Breast epithelium (tissue), 4 donors: Measurements from ENCODE around the gene NBPF3. TPM values are rescaled to one million over a fixed set of nuclear protein-coding genes. Genes with fewer than 3 reads are reported as not detected.

Experiments used
- DNase-seq, 2 donors: peaks; one replicate each; pipeline ENCODE4 v3.0.0-alpha.2; 2019; ENCODE audit warnings: low spot score in 2 of 2
- H3K27ac ChIP-seq, 2 donors: fragments of 200-600 bp; sonication (generic) in 1 of 2; one replicate each; pipeline ENCODE4 v1.5.1; 2016 to 2019; ENCODE audit warnings: mild to moderate bottlenecking in 1 of 2
- H3K27me3 ChIP-seq, 2 donors: fragments of 200-600 bp; sonication (generic) in 1 of 2; one replicate each; pipeline versions ENCODE4 v1.5.1 to v1.6.0; 2017 to 2019; ENCODE audit warnings: control low read depth in 1 of 2, mild to moderate bottlenecking in 1 of 2
- H3K36me3 ChIP-seq: fragments of 200-600 bp; one replicate; pipeline ENCODE4 v1.5.1; 2019
- H3K4me1 ChIP-seq, 2 donors: fragments of 200-600 bp; sonication (generic); one replicate each; pipeline ENCODE4 v1.5.1; 2016 to 2019; ENCODE audit warnings: control low read depth in 1 of 2
- H3K4me3 ChIP-seq, 3 donors: fragments of 200-600 bp; sonication (generic); 1 replicate in 2 of 3; 2 replicates in 1 of 3; pipeline ENCODE4 v1.5.1; 2016 to 2019; ENCODE audit warnings: mild to moderate bottlenecking in 3 of 3, moderate library complexity in 2 of 3
- H3K9me3 ChIP-seq, 2 donors: fragments of 200-600 bp; sonication (generic) in 1 of 2; one replicate each; pipeline ENCODE4 v1.5.1; 2016 to 2019; ENCODE audit warnings: control low read depth in 1 of 2
- POLR2A ChIP-seq: fragments of 450-650 bp; IDR thresholded peaks from one replicate; pipeline ENCODE4 v1.6.1; 2016; ENCODE audit warnings: antibody characterized with exemption, mild to moderate bottlenecking, moderate library complexity
- POLR2AphosphoS5 ChIP-seq, 3 donors: sonication (generic); formaldehyde crosslinking; IDR thresholded peaks; one replicate each; pipeline ENCODE4 v1.6.1; 2017; ENCODE audit warnings: antibody characterized with exemption in 3 of 3
- intact Hi-C: fragments of 100-400 bp; cut with DNase I; formaldehyde crosslinking; loops from one replicate; pipeline ENCODE4 v1.15.1; 2023; ENCODE audit warnings: low total_unique reads
- total RNA-seq, 3 donors: library from RNA; depleted of rRNA; stranded (reverse); fragments of >200 nt; gene quantifications; one replicate each; pipeline ENCODE4 v1.1.0, GENCODE V29; 2016
- TF ChIP-seq, protein P1 (sequence below), 3 donors: fragments of 450-650 bp; IDR thresholded peaks; one replicate each; pipeline ENCODE4 v1.5.1; 2016 to 2017; ENCODE audit warnings: antibody characterized with exemption in 3 of 3, mild to moderate bottlenecking in 3 of 3, moderate library complexity in 3 of 3

Gene NBPF3
- total RNA-seq, 3 donors from 2014 or later, result 13.8 to 22.3 (median 20.6) TPM

DNA sequence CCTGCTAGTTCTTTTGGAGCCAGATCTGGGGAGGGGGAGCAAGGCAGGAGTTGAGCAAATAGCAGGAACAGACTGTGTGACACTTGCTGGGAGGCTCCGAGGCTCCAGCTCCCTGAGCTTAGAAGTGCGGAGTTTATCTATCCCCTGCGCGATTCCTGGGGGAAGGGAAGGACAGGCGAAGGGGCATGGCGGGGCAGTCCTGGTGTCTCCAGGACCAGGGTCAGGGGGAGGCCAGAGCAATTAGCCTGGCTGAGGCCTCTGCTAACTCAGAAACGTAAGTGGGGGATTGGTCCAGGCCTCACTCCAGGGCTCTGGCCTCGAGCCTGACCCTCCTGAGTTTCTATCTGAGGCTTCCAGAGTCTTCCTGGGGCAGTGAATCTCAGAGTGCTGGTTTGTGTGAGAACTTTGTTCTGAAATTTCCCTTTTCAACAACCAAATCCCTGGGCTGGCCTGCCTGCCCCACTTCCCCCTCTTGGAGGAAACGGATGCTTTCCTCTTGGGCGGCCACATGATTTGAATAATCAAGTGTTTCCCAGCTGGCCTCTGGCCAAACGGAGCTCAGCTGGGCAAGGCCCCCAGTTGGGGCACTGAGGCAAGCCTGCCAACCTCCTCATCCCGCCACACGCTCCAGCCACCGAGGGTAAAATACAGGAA is 84.9 kb downstream of the NBPF3 start:
- Histone ChIP-seq H3K27me3 (no peaks in the 10 kb centered on the region), H3K4me3 (no peak overlapping the region), H3K9me3 (no peaks in the 10 kb centered on the region), H3K36me3 (no peaks in the 10 kb centered on the region), H3K27ac (peak overlapping the region; percentile 68 to 74), H3K4me1 (no peaks in the 10 kb centered on the region)
- intact Hi-C loops, result no loop called here
- TF ChIP-seq POLR2AphosphoS5 (IDR thresholded peaks at IDR 0.05), result no peak
- TF ChIP-seq POLR2A, result no peak
- TF ChIP-seq, protein P1, sequence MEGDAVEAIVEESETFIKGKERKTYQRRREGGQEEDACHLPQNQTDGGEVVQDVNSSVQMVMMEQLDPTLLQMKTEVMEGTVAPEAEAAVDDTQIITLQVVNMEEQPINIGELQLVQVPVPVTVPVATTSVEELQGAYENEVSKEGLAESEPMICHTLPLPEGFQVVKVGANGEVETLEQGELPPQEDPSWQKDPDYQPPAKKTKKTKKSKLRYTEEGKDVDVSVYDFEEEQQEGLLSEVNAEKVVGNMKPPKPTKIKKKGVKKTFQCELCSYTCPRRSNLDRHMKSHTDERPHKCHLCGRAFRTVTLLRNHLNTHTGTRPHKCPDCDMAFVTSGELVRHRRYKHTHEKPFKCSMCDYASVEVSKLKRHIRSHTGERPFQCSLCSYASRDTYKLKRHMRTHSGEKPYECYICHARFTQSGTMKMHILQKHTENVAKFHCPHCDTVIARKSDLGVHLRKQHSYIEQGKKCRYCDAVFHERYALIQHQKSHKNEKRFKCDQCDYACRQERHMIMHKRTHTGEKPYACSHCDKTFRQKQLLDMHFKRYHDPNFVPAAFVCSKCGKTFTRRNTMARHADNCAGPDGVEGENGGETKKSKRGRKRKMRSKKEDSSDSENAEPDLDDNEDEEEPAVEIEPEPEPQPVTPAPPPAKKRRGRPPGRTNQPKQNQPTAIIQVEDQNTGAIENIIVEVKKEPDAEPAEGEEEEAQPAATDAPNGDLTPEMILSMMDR (IDR thresholded peaks at IDR 0.05), result no peak
- no peak for DNase-seq

DNA sequence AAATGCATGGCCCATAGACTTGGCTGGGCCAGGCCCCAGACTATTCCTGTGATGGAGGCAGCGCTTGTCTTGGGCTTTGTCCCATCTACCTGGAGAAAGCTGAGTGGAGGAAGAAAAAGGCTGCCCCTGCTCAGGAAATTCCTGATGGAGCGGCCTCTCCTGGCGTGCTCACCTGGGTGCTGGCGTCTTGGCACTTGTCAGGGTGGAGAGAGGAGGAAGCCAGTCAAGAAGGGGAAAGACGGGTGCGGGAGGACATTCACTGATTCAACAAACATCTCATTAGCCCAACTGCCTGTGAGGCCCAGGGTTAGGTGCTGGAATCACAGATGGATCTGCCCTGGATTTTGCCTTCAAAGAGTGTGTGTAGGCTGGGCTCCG is 85.4 kb downstream of the NBPF3 start:
- Histone ChIP-seq H3K4me1 (no peaks in the 10 kb centered on the region), H3K36me3 (no peaks in the 10 kb centered on the region), H3K9me3 (no peaks in the 10 kb centered on the region), H3K4me3 (no peak overlapping the region), H3K27me3 (no peaks in the 10 kb centered on the region), H3K27ac (peak overlapping the region; percentile 68 to 74)
- no peak for DNase-seq
- intact Hi-C loops, result no loop called here
- TF ChIP-seq, protein P1 (IDR thresholded peaks at IDR 0.05), result no peak
- no peak for TF ChIP-seq POLR2AphosphoS5 (IDR thresholded peaks at IDR 0.05)
- TF ChIP-seq POLR2A, result no peak

DNA sequence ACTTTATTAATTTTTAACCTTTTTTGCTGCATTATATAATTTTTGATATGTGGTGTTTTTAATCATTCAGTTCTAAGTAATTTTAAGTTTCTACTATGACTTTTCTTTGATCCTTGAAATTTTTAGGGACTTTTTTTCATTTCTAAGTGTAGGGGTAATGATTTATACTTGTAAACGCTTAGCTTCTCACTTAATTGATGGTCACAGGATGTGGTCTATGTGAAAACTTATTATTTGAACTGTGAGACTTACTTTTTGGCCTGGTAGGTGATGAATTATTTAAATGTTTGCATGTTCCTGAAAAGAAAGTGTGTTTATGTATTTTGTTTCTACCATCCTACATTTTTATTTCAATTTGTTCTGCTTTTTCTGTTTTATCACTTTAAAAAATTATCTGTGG is 86.5 kb downstream of the NBPF3 start:
- H3K4me1 ChIP-seq, result no peaks in the 10 kb centered on the region
- TF ChIP-seq, protein P1 (IDR thresholded peaks at IDR 0.05), result no peak
- intact Hi-C loops, result no loop called here
- no peaks in the 10 kb centered on the region for H3K36me3 ChIP-seq
- no peak for DNase-seq
- H3K4me3 ChIP-seq, result no peak overlapping the region
- no peak overlapping the region for H3K27ac ChIP-seq
- H3K27me3 ChIP-seq, result no peaks in the 10 kb centered on the region
- no peaks in the 10 kb centered on the region for H3K9me3 ChIP-seq

DNA sequence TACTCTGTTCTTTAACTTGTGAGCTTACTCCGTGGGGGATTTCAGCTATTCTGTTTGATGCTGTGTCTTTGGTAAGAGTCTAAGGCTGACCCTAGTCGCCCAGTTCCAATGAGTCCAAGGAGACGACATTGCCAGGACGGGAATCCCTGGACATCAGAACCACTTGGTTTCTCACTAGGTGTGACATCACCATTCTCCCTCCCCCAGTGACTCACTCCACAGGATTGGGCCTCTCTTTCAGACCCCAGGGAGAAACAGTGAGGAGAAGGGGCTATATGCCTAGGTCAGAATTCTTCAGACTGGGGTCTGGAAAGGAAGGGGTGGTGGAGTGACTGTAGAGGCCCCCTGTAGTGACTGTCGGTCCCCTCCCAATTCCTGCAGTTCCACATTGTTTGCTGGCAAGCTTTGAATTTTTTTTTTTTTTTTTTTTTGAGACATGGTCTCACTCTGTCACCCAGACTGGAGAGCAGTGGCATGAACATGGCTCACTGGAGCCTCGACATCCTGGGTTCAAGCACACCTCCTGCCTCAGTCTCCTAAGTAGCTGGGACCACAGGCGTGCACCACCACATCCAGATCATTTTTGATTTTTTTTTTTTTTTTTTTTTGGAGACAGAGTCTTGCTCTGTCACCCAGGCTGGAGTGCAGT is 90.6 kb downstream of the NBPF3 start:
- Histone ChIP-seq H3K4me1 (peaks cover 0 to 9% of the 10 kb centered on the region in 2 donors), H3K4me3 (no peak overlapping the region), H3K9me3 (no peaks in the 10 kb centered on the region), H3K27me3 (no peaks in the 10 kb centered on the region), H3K27ac (no peak overlapping the region), H3K36me3 (no peaks in the 10 kb centered on the region)
- TF ChIP-seq, protein P1 (IDR thresholded peaks at IDR 0.05), result no peak
- TF ChIP-seq POLR2AphosphoS5 (IDR thresholded peaks at IDR 0.05) (no peak), POLR2A (no peak)
- DNase-seq, result no peak
- intact Hi-C loops, result no loop called here

DNA sequence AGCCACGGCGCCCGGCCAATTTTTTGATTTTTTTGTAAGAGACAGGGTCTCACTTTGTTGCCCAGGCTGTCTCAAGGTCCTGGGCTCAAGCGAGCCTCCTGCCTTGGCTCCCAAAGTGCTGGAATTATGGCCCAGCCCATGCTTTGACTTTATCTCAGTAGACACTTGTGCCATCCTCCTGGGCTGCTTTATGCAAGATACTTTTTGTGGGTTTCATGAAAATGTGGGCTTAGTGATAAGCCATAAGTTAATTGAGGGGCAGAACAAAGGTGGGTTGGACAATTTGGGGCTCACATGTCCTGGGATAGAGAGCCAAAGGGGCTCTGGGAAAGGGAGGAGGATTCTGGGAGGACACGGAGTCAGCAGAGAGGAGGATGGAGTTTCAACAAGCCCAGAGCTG is 91.3 kb downstream of the NBPF3 start:
- no peaks in the 10 kb centered on the region for H3K9me3 ChIP-seq
- no peak overlapping the region for H3K4me3 ChIP-seq
- no peak for TF ChIP-seq POLR2A
- TF ChIP-seq, protein P1 (IDR thresholded peaks at IDR 0.05), result no peak
- no peak for TF ChIP-seq POLR2AphosphoS5 (IDR thresholded peaks at IDR 0.05)
- DNase-seq, result no peak
- H3K36me3 ChIP-seq, result no peaks in the 10 kb centered on the region
- peaks cover 0 to 9% of the 10 kb centered on the region in 2 donors for H3K4me1 ChIP-seq
- H3K27ac ChIP-seq, result no peak overlapping the region
- H3K27me3 ChIP-seq, result no peaks in the 10 kb centered on the region
- intact Hi-C loops, result no loop called here
